DND-41 (cell line): ENCODE data around the gene DOK6.

Source experiments
- EZH2 ChIP-seq: IDR thresholded peaks from 3 replicates; pipeline ENCODE4 v1.6.1; 2012; ENCODE audit warnings: borderline replicate concordance, low read depth, mild to moderate bottlenecking, moderate library complexity, low read length, inconsistent platforms; ENCODE audit not compliant: severe bottlenecking
- TF ChIP-seq, protein P1 (sequence below): IDR thresholded peaks from 2 replicates; pipeline ENCODE4 v1.5.1; 2012; ENCODE audit warnings: borderline replicate concordance, low read length, moderate library complexity, mild to moderate bottlenecking; ENCODE audit not compliant: poor library complexity, severe bottlenecking; ENCODE audit errors: extremely low read depth

DNA sequence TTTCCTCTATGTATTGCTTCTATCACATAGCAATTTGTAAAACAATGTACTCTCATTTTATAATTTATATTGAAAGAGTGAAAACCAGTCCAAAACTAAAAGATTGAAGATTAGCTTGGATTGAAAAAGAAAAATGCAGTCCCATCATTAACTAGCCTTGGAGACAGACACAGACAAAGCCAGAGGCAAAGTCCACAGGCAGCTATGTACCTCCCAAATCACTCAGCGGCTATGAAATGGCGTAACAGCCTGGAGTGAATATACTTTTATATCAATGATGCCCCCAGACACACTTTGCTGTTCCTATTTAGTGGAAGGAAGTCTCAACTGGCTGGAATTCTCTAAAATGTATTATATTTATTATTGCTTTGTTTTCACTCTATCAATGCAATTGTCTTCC lies 33.6 kb upstream of the DOK6 start:
- TF ChIP-seq, protein P1, sequence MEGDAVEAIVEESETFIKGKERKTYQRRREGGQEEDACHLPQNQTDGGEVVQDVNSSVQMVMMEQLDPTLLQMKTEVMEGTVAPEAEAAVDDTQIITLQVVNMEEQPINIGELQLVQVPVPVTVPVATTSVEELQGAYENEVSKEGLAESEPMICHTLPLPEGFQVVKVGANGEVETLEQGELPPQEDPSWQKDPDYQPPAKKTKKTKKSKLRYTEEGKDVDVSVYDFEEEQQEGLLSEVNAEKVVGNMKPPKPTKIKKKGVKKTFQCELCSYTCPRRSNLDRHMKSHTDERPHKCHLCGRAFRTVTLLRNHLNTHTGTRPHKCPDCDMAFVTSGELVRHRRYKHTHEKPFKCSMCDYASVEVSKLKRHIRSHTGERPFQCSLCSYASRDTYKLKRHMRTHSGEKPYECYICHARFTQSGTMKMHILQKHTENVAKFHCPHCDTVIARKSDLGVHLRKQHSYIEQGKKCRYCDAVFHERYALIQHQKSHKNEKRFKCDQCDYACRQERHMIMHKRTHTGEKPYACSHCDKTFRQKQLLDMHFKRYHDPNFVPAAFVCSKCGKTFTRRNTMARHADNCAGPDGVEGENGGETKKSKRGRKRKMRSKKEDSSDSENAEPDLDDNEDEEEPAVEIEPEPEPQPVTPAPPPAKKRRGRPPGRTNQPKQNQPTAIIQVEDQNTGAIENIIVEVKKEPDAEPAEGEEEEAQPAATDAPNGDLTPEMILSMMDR: no peak
- TF ChIP-seq EZH2: no peak
